DND-41 (cell line): Measurements from ENCODE around the gene ARHGAP32.
"Not testable (repeated sequence)": the region's sequence is repeated elsewhere in the genome, so short reads cannot be mapped to it uniquely, and the experiment has no call there.

ENCODE experiments used
- ATAC-seq: fragments of 200-7000 bp; cut with Tn5 transposase; 3 replicates; pipeline ENCODE4 v1.9.1; 2021; ENCODE audit warnings: low read depth; ENCODE audit not compliant: insufficient read depth
- DNase-seq: peaks from one replicate; pipeline ENCODE4 v3.0.0-alpha.2; 2020
- H2AFZ ChIP-seq: 2 replicates; pipeline ENCODE4 v1.6.0; 2012; ENCODE audit warnings: low read depth, low read length
- H3K27ac ChIP-seq: 2 replicates; pipeline ENCODE4 v1.5.1; 2012; ENCODE audit warnings: low read length, inconsistent platforms
- H3K27me3 ChIP-seq: fragments of 200-600 bp; sonication (generic); 2 replicates; pipeline ENCODE4 v1.6.0; 2012; ENCODE audit warnings: low read length, mild to moderate bottlenecking, inconsistent platforms; ENCODE audit not compliant: insufficient read depth, poor library complexity
- H3K36me3 ChIP-seq: 2 replicates; pipeline ENCODE4 v1.5.1; 2012; ENCODE audit warnings: low read length, inconsistent platforms; ENCODE audit not compliant: insufficient read depth
- H3K4me1 ChIP-seq: 2 replicates; pipeline ENCODE4 v1.5.1; 2012; ENCODE audit warnings: mild to moderate bottlenecking, low read length; ENCODE audit not compliant: insufficient read depth
- H3K4me2 ChIP-seq: 2 replicates; pipeline ENCODE4 v1.6.0; 2012; ENCODE audit warnings: mild to moderate bottlenecking, moderate library complexity, low read length, inconsistent platforms; ENCODE audit not compliant: insufficient read depth
- H3K4me3 ChIP-seq, 2 experiments: fragments of 200-600 bp in 1 of 2; shearing (Covaris generic) in 1 of 2; 2 replicates each; pipeline ENCODE4 v1.5.1; 2012 to 2016; ENCODE audit warnings: inconsistent platforms in 2 of 2, low read length in 2 of 2, mild to moderate bottlenecking in 2 of 2, low read depth in 1 of 2, moderate library complexity in 1 of 2
- H3K79me2 ChIP-seq: 2 replicates; pipeline ENCODE4 v1.6.0; 2012; ENCODE audit warnings: low read length, inconsistent platforms; ENCODE audit not compliant: insufficient read depth
- H3K9ac ChIP-seq: 2 replicates; pipeline ENCODE4 v1.6.0; 2012; ENCODE audit warnings: low read depth, mild to moderate bottlenecking, inconsistent platforms, low read length, moderate library complexity
- H3K9me3 ChIP-seq: 2 replicates; pipeline ENCODE4 v1.5.1; 2012; ENCODE audit warnings: low read length, moderate library complexity, mild to moderate bottlenecking, inconsistent platforms; ENCODE audit not compliant: insufficient read depth, severe bottlenecking
- H4K20me1 ChIP-seq: 2 replicates; pipeline ENCODE4 v1.6.0; 2012; ENCODE audit warnings: low read length; ENCODE audit not compliant: insufficient read depth
- EZH2 ChIP-seq: IDR thresholded peaks from 3 replicates; pipeline ENCODE4 v1.6.1; 2012; ENCODE audit warnings: borderline replicate concordance, low read depth, mild to moderate bottlenecking, moderate library complexity, low read length, inconsistent platforms; ENCODE audit not compliant: severe bottlenecking
- TF ChIP-seq, protein P1 (sequence below): IDR thresholded peaks from 2 replicates; pipeline ENCODE4 v1.5.1; 2012; ENCODE audit warnings: borderline replicate concordance, low read length, moderate library complexity, mild to moderate bottlenecking; ENCODE audit not compliant: poor library complexity, severe bottlenecking; ENCODE audit errors: extremely low read depth

ARHGAP32 gene

GRCh38 chr11:129163714-129164164, 28.4 kb downstream of the ARHGAP32 start:
- Histone ChIP-seq H3K27me3 (no peaks in the 10 kb centered on the region), H3K9me3 (no peaks in the 10 kb centered on the region), H3K9ac (no peak overlapping the region), H3K36me3 (no peaks in the 10 kb centered on the region), H3K4me3 (no peak overlapping the region), H4K20me1 (no peaks in the 10 kb centered on the region), H3K4me1 (no peaks in the 10 kb centered on the region), H2AFZ (no peak overlapping the region), H3K4me2 (no peak overlapping the region), H3K27ac (no peak overlapping the region), H3K79me2 (no peaks in the 10 kb centered on the region)
- no peak for ATAC-seq
- DNase-seq, result no peak
- TF ChIP-seq EZH2, result no peak
- TF ChIP-seq, protein P1, sequence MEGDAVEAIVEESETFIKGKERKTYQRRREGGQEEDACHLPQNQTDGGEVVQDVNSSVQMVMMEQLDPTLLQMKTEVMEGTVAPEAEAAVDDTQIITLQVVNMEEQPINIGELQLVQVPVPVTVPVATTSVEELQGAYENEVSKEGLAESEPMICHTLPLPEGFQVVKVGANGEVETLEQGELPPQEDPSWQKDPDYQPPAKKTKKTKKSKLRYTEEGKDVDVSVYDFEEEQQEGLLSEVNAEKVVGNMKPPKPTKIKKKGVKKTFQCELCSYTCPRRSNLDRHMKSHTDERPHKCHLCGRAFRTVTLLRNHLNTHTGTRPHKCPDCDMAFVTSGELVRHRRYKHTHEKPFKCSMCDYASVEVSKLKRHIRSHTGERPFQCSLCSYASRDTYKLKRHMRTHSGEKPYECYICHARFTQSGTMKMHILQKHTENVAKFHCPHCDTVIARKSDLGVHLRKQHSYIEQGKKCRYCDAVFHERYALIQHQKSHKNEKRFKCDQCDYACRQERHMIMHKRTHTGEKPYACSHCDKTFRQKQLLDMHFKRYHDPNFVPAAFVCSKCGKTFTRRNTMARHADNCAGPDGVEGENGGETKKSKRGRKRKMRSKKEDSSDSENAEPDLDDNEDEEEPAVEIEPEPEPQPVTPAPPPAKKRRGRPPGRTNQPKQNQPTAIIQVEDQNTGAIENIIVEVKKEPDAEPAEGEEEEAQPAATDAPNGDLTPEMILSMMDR, result no peak

DNA sequence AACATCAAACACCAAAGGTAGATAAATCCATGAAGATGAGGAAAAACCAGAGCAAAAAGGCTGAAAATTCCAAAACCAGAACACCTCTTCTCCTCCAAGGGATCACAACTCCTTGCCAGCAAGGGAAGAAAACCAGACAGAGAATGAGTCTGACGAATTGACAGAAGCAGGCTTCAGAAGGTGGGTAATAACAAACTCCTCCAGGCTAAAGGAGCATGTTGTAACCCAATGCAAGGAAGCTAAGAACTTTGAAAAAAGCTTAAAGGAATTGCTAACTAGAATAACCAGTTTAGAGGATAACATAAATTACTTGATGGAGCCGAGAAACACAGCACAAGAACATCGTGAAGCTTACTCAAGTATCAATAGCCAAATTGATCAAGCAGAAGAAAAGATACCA, 35.0 kb downstream of the ARHGAP32 start:
- not testable (repeated sequence) for DNase-seq, H3K9me3 ChIP-seq

DNA sequence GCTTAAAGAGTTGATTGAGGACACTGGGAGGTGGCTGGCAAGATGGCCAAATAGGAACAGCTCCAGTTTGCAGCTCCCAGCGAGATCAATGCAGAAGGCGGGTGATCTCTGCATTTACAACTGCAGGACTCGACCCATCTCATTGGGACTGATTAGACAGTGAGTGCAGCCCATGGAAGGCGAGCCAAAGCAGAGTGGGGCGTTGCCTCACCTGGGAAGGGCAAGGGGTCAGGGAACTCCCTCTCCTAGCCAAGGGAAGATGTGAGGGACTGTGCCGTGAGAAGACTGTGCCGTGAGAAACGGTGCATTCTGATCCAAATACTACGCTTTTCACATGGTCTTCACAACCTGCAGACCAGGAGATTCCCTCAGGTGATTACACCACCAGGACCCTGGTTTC, 36.4 kb downstream of the ARHGAP32 start:
- no peak for TF ChIP-seq EZH2
- TF ChIP-seq, protein P1, result no peak
- ATAC-seq, result no peak
- H3K4me1 ChIP-seq, result no peaks in the 10 kb centered on the region
- DNase-seq, result no peak
- H3K79me2 ChIP-seq, result no peaks in the 10 kb centered on the region
- no peak overlapping the region for H3K9ac ChIP-seq
- H4K20me1 ChIP-seq, result no peaks in the 10 kb centered on the region
- H2AFZ ChIP-seq, result no peak overlapping the region
- H3K4me2 ChIP-seq, result no peak overlapping the region
- H3K9me3 ChIP-seq, result no peaks in the 10 kb centered on the region
- no peak overlapping the region for H3K4me3 ChIP-seq
- H3K27me3 ChIP-seq, result no peaks in the 10 kb centered on the region
- no peak overlapping the region for H3K27ac ChIP-seq
- no peaks in the 10 kb centered on the region for H3K36me3 ChIP-seq

More for the DNA sequence above, 35.0 kb downstream of the ARHGAP32 start:
- ATAC-seq, H3K27me3 ChIP-seq, H3K4me2 ChIP-seq, H3K79me2 ChIP-seq, H3K36me3 ChIP-seq, H3K4me3 ChIP-seq, H4K20me1 ChIP-seq, H2AFZ ChIP-seq, H3K4me1 ChIP-seq, H3K9ac ChIP-seq, H3K27ac ChIP-seq: not testable (repeated sequence)

GRCh38 chr11:129148487-129148886, 43.6 kb downstream of the ARHGAP32 start:
- ATAC-seq (no peak), DNase-seq (no peak)
- no peak overlapping the region for H3K4me3 ChIP-seq
- H3K9ac ChIP-seq, result no peak overlapping the region
- peaks cover 6% of the 10 kb centered on the region for H3K27me3 ChIP-seq
- peaks cover 3% of the 10 kb centered on the region for H3K9me3 ChIP-seq
- no peaks in the 10 kb centered on the region for H3K4me1 ChIP-seq
- no peak overlapping the region for H3K27ac ChIP-seq
- TF ChIP-seq, protein P1, result no peak
- TF ChIP-seq EZH2, result no peak
- H4K20me1 ChIP-seq, result no peaks in the 10 kb centered on the region
- H3K4me2 ChIP-seq, result no peak overlapping the region
- no peak overlapping the region for H2AFZ ChIP-seq
- no peaks in the 10 kb centered on the region for H3K36me3 ChIP-seq
- no peaks in the 10 kb centered on the region for H3K79me2 ChIP-seq
